HepG2 (cell line): Measurements from ENCODE around the gene MRPL3.

Experiments
- RAD21 ChIP-seq: fragments of 450-650 bp; formaldehyde crosslinking; IDR thresholded peaks from 2 replicates; pipeline ENCODE4 v1.5.0; 2020; ENCODE audit warnings: mild to moderate bottlenecking
- THYN1 ChIP-seq: sonication (generic); formaldehyde crosslinking; IDR thresholded peaks from 2 replicates; pipeline ENCODE4 v1.8.1; 2023; ENCODE audit warnings: low read depth, mild to moderate bottlenecking, moderate library complexity, missing genetic modification reagents, borderline replicate concordance
- TF ChIP-seq, protein P1 (sequence below): sonication (generic); formaldehyde crosslinking; conservative IDR thresholded peaks from 2 replicates; pipeline ENCODE4 v1.8.0; 2022; ENCODE audit warnings: mild to moderate bottlenecking, moderate library complexity, missing genetic modification reagents

DNA sequence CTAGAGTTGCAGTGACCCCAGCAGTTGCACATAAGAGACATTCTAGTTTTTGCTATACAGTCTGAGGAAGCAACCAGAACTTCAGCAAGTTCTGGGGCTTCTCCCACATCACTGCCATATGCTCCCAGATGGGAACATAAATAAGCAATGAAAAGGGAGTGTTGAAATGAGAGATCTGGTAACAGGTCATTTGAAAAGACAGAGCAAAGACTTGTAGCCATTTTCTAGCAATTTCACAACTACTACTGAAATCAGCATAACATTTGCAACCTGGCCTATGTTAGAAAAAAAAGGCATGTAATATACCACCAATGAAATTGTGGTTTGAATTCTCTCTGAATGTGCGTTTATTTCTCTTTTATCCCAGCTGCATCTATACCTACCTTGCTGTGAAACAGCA lies 63.7 kb downstream of the MRPL3 start:
- no peak for TF ChIP-seq RAD21
- TF ChIP-seq, protein P1, sequence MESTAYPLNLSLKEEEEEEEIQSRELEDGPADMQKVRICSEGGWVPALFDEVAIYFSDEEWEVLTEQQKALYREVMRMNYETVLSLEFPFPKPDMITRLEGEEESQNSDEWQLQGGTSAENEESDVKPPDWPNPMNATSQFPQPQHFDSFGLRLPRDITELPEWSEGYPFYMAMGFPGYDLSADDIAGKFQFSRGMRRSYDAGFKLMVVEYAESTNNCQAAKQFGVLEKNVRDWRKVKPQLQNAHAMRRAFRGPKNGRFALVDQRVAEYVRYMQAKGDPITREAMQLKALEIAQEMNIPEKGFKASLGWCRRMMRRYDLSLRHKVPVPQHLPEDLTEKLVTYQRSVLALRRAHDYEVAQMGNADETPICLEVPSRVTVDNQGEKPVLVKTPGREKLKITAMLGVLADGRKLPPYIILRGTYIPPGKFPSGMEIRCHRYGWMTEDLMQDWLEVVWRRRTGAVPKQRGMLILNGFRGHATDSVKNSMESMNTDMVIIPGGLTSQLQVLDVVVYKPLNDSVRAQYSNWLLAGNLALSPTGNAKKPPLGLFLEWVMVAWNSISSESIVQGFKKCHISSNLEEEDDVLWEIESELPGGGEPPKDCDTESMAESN, result no peak
- no peak for TF ChIP-seq THYN1 (CRISPR knock-in tag)
